ENCODE measurements around the gene SNX13. TPM values are rescaled to one million over a fixed set of nuclear protein-coding genes. Genes with fewer than 3 reads are reported as not detected.
A peak's percentile ranks its signal among the peaks of the same experiment; 100 is the strongest.

The SNX13 gene
- total and polyA plus RNA-seq, 12 donors, result 7.1 to 57.7 (median 44.6) TPM

GRCh38 chr7:17802056-17802455, 138.2 kb downstream of the SNX13 start:
- H3K4me1 ChIP-seq, result no peaks in the 10 kb centered on the region
- no peaks in the 10 kb centered on the region for H3K27me3 ChIP-seq
- no peak overlapping the region for H3K4me3 ChIP-seq
- ATAC-seq (no peak), DNase-seq (no peak)
- TF ChIP-seq, protein P1, sequence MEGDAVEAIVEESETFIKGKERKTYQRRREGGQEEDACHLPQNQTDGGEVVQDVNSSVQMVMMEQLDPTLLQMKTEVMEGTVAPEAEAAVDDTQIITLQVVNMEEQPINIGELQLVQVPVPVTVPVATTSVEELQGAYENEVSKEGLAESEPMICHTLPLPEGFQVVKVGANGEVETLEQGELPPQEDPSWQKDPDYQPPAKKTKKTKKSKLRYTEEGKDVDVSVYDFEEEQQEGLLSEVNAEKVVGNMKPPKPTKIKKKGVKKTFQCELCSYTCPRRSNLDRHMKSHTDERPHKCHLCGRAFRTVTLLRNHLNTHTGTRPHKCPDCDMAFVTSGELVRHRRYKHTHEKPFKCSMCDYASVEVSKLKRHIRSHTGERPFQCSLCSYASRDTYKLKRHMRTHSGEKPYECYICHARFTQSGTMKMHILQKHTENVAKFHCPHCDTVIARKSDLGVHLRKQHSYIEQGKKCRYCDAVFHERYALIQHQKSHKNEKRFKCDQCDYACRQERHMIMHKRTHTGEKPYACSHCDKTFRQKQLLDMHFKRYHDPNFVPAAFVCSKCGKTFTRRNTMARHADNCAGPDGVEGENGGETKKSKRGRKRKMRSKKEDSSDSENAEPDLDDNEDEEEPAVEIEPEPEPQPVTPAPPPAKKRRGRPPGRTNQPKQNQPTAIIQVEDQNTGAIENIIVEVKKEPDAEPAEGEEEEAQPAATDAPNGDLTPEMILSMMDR (IDR thresholded peaks at IDR 0.05), result no peak
- H3K36me3 ChIP-seq, result peaks cover 0 to 75% (median 29%) of the 10 kb centered on the region in 9 donors
- H3K27ac ChIP-seq, result no peak overlapping the region
- intact Hi-C loops (cut with DNase I), result loop anchor here in 1 of 10 donors (10.0 kb wide), 1 partner anchor 53 kb away; no protein-coding TSS in a partner anchor
- 95 to 100% methylated on average over 2 of the region's 2 CpGs for WGBS, 2 donors
- no peaks in the 10 kb centered on the region for H3K9me3 ChIP-seq

- 91 to 93% methylated on average over 1 of the region's 1 CpG for WGBS, 2 donors
- H3K27ac ChIP-seq, result no peak overlapping the region
- TF ChIP-seq, protein P1 (IDR thresholded peaks at IDR 0.05), result no peak
Measured at GRCh38 chr7:17792075-17792936, 148.0 kb downstream of the SNX13 start.

GRCh38 chr7:17787257-17787656, 153.0 kb downstream of the SNX13 start:
- no peaks in the 10 kb centered on the region for H3K4me1 ChIP-seq
- no peak for ATAC-seq

More at GRCh38 chr7:17792075-17792936, 148.0 kb downstream of the SNX13 start:
- Histone ChIP-seq H3K36me3 (peaks cover 0 to 74% (median 24%) of the 10 kb centered on the region in 9 donors), H3K9me3 (no peaks in the 10 kb centered on the region), H3K27me3 (no peaks in the 10 kb centered on the region), H3K4me3 (no peak overlapping the region), H3K4me1 (no peaks in the 10 kb centered on the region)
- intact Hi-C loops (cut with DNase I), result no loop called here
- DNase-seq (no peak), ATAC-seq (no peak)

DNA sequence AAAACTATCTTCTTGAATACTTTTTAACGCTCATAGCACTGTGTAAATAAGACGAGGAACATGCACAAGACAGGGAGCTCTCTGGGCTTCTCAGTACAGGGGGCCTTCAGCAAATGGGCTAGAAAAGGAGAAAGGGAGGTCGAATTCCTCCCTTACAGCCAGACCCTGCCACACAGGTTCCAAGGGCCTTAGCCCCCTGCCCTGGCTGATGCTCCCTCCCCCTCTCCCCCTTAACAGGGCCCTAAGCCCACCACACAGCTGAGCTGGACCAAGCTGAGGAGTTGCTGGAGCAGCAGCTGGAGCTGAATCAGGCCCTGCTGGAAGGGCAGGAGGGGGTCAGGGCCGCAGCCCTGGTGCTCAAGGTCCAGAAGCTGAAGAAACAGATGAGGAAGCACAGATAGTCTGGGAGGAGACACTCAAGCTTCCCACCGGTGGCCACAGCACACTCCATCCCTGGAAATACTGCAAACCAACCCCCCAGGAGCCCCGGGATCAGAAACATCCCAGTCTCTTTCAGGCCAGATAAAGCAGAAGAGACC, 153.9 kb downstream of the SNX13 start:
- Histone ChIP-seq H3K36me3 (peaks cover 0 to 14% (median 0%) of the 10 kb centered on the region in 9 donors), H3K4me3 (no peak overlapping the region), H3K4me1 (no peaks in the 10 kb centered on the region), H3K27me3 (no peaks in the 10 kb centered on the region), H3K27ac (no peak overlapping the region), H3K9me3 (no peaks in the 10 kb centered on the region)
- no peak for DNase-seq
- intact Hi-C loops (cut with DNase I), result no loop called here
- WGBS, 2 donors, result 55 to 81% methylated on average over 6 of the region's 6 CpGs
- TF ChIP-seq, protein P1 (IDR thresholded peaks at IDR 0.05), result no peak
- peak in 1 of 8 donors; percentile 55 for ATAC-seq

More at GRCh38 chr7:17787257-17787656, 153.0 kb downstream of the SNX13 start:
- H3K27me3 ChIP-seq, result no peaks in the 10 kb centered on the region
- WGBS, 2 donors, result 96 to 97% methylated on average over 1 of the region's 1 CpG
- TF ChIP-seq, protein P1 (IDR thresholded peaks at IDR 0.05), result no peak
- H3K27ac ChIP-seq, result no peak overlapping the region
- H3K36me3 ChIP-seq, result peaks cover 0 to 23% (median 0%) of the 10 kb centered on the region in 9 donors
- H3K4me3 ChIP-seq, result no peak overlapping the region
- no peak for DNase-seq
- no peaks in the 10 kb centered on the region for H3K9me3 ChIP-seq
- intact Hi-C loops (cut with DNase I), result no loop called here
